Activated CD4-positive, alpha-beta T cell treated with anti-CD3 and anti-CD28 coated beads for 4 hours (primary cell): Measurements from ENCODE around the gene OR8B12.
"Not testable (repeated sequence)": the region's sequence is repeated elsewhere in the genome, so short reads cannot be mapped to it uniquely, and the experiment has no call there.

Source experiments
- DNase-seq, 2 donors: peaks; one replicate each; pipeline ENCODE4 v3.0.0-alpha.2; 2020

Gene OR8B12

DNA sequence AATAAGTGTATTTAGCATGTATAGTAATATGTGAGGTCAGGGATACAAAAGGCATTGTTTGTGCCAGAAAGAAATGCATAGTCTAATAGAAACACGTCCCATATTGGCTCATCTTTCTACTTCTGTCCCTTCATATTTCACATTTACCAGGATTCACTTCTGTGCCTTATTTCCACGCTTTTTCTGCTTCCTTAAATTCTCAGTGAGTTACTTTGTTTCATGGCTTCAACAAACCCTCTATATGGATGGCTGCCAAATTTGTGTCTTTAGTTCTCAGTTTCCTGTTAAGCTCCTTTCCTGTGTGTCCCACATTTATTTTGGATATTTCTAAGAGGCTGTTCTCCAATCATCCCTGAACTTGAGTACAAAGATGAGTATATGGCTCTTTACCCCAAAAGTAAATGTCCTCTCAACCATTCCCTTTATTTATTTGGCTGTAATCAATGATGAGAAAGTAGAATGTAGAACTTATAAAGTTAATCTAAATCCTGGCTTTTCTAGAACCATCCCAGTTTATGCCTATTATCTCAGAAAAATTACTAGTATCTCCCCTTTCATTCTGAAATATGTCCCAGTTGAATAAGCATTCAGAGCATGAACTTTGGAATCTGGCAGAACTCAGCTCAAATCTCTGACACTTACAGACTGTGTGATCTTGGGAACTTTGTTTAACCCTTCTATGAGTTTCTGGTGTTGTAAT, 23.5 kb downstream of the OR8B12 start:
- DNase-seq = no peak

GRCh38 chr11:124518989-124519451, 24.4 kb downstream of the OR8B12 start:
- no peak for DNase-seq

DNA sequence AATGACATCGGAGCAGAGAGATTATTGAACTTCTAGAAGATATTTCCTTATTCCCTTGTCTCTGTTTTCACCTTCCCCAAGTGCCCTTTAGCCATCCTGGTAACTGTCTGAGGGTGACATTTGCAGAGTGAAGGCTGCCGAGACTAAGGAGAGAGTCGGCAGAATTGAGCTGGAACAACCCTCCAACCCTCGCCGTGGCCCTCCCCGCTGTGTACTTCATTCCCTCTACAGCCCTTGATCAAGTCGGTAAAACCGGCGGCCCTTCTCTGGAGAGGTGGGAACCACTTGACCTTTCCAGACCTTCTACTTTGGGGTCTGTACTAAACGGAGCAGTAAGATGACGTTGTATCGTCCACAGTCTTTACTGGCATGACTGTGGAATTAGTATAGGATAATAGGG, 26.1 kb downstream of the OR8B12 start:
- DNase-seq = no peak

DNA sequence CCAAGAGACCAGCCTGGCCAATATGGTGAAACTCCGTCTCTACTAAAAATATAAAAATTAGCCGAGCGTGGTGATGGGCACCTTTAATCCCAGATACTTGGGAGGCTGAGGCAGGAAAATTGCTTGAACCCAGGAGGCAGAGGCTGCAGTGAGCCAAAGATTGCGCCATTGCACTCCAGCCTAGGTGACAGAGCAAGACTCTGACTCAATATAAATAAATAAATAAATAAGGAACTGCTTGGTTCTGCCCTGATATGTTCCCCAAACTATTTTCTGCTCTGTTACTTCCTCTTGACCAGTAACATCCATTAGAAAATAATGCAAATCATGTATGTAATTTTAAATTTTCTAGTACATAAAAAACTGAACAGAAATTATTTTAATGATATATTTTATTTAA, 28.8 kb downstream of the OR8B12 start:
- DNase-seq = not testable (repeated sequence)

- DNase-seq = no peak
These were observed 29.3 kb downstream of the OR8B12 start for GRCh38 chr11:124514131-124514530.

GRCh38 chr11:124511745-124512144, 31.7 kb downstream of the OR8B12 start:
- no peak for DNase-seq

- DNase-seq = no peak
These were observed 33.2 kb downstream of the OR8B12 start for GRCh38 chr11:124510279-124510678.

- DNase-seq = no peak
These were observed 43.7 kb downstream of the OR8B12 start for GRCh38 chr11:124499711-124500110.

DNA sequence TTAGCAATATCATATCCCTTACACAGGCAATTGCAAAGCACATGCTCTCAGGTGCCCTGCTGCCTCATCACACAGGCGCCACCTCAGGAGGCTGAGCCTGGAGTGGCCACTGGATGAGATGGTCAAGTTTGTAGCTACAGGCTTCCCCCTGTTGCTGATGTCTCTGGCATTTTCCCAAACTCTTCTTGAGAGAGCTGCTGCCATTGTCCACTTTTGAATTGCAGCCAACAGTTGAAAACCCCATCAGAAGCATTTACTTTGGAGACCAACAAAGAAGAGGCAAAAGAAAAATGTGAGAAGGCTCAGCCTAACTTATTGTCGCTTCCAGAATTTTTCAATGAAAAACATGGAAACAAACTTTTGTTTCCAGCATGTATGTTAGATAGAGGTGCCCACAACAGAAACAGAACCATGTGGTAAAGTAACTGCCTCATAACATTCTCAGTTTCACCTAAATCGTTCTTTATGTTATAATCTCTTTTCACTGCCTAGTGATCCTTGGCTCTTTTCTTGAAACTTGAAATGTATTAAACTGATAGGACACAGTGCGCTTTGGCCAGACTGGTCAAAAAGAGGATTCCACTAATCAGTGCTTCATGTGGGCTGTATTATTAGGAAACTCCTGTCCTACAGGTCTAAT, 50.3 kb downstream of the OR8B12 start:
- no peak for DNase-seq
